ENCODE measurements around the gene CDC42BPB.

DNA sequence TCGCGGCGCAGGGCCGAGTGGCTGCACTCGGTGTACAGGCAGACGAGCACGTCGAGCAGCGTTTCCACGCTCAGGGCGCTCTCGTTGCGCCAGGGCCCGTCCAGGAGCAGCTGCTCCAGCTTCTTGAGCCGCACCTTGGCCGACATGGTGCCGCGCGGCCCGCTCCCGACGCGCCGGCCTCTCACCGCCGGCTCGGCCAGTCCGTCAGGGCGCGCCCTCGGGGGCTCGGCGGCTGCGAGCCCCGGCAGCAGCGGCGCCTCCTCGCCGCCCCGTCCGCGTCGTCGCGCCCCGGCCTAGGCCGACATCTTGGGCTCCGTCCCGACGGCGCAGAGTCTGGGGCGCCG, 349 bp downstream of the CDC42BPB start:
- TF ChIP-seq POLR2AphosphoS5 (IDR thresholded peaks at IDR 0.05; ENCODE audit: low read depth, low read length), result no peak
- TF ChIP-seq POLR2A (IDR thresholded peaks at IDR 0.05; ENCODE audit: low read depth, low read length), result no peak
- TF ChIP-seq PAX5 (IDR thresholded peaks at IDR 0.05; ENCODE audit: insufficient read depth, low read length, severe bottlenecking), result no peak
- TF ChIP-seq TAF1 (IDR thresholded peaks at IDR 0.05; ENCODE audit: low read depth, low read length), result no peak
- no peak for TF ChIP-seq SPI1 (IDR thresholded peaks at IDR 0.05; ENCODE audit: low read depth, low read length)
- TF ChIP-seq POU2F2 (IDR thresholded peaks at IDR 0.05; ENCODE audit: low read depth, low read length), result no peak
